ENCODE data around the gene SPATA3.

The SPATA3 gene

DNA sequence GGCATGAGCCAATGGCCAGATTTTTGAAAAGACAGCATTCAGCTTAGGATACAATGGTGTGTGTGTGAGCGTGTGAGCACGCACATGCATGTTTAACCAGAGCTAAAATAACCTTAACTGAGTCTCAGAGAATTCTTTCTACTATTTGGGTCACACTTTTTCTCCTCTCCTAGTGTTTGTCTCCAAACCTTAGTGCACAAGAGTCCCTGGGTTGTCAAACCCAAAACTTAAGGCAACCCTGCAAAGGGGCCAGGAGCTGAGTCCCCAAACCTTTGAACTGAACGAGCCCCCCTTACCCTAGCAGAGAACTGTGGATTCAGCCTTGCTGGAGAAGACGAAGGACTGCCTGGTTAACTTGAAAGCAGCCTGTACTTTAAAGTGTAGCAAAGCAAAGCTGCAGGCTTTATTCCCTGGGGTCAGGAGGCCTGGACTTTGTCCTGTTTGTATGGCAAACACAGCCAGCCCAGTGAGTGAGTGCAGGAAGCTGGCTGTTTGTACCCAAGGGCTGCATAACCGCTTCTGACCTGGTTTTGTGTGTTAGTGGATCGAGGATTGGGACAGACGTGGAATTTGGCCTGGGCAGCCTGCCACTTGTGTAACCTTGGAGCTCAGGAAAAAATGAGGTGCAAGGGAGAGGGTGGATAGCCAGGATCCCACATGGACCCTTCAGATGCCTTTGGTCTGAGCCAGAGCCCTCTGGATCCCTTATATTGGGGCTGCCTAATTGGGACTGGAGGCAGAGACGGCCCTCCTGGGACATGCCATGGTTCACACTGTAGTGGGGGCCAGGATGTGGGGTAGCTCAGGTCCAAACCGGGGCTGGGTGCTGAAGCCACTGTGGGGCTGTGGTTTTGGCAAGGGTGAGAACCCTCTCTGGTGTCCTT lies 54.3 kb downstream of the SPATA3 start:
- no peaks in the 10 kb centered on the region for H3K36me3 ChIP-seq (ENCODE audit: control insufficient read depth, insufficient read depth, low read length)
- no peak overlapping the region for H3K4me3 ChIP-seq (ENCODE audit: low read depth, low read length)
- H2AFZ ChIP-seq = no peak overlapping the region
- H3K4me1 ChIP-seq = peaks cover 4% of the 10 kb centered on the region
- TF ChIP-seq, protein P1, sequence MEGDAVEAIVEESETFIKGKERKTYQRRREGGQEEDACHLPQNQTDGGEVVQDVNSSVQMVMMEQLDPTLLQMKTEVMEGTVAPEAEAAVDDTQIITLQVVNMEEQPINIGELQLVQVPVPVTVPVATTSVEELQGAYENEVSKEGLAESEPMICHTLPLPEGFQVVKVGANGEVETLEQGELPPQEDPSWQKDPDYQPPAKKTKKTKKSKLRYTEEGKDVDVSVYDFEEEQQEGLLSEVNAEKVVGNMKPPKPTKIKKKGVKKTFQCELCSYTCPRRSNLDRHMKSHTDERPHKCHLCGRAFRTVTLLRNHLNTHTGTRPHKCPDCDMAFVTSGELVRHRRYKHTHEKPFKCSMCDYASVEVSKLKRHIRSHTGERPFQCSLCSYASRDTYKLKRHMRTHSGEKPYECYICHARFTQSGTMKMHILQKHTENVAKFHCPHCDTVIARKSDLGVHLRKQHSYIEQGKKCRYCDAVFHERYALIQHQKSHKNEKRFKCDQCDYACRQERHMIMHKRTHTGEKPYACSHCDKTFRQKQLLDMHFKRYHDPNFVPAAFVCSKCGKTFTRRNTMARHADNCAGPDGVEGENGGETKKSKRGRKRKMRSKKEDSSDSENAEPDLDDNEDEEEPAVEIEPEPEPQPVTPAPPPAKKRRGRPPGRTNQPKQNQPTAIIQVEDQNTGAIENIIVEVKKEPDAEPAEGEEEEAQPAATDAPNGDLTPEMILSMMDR (IDR thresholded peaks at IDR 0.05) = no peak
- H3K9ac ChIP-seq = no peak overlapping the region
- H3K79me2 ChIP-seq = no peaks in the 10 kb centered on the region
- H3K27ac ChIP-seq = no peak overlapping the region
- no peaks in the 10 kb centered on the region for H3K9me3 ChIP-seq (ENCODE audit: control insufficient read depth, low read length)
- no peaks in the 10 kb centered on the region for H3K27me3 ChIP-seq (ENCODE audit: control insufficient read depth, insufficient read depth, low read length)
- no peak overlapping the region for H3K4me2 ChIP-seq (ENCODE audit: low read length)

DNA sequence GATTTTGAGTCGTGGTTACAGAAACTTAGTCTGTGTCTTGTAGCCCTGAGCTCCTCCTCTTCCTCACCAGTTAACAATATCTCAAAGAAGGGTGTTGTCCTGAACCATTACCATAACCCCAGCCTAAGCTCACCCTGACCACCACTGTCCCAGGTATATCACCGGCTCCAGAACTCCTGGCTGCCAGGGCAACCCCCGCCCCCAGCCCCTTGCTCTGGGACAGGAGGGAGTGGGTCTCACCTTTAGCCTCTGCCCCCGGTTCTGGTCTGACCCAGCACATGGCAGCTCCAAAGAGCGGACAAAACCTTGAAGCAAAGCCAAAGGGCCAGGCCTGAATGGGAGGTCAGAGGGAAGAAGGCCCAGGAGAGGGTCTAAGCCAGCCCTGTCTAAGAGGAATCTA lies 55.2 kb downstream of the SPATA3 start:
- H3K79me2 ChIP-seq = no peaks in the 10 kb centered on the region
- H3K4me2 ChIP-seq (ENCODE audit: low read length) = no peak overlapping the region
- H3K9me3 ChIP-seq (ENCODE audit: control insufficient read depth, low read length) = no peaks in the 10 kb centered on the region
- H2AFZ ChIP-seq = no peak overlapping the region
- H3K9ac ChIP-seq = no peak overlapping the region
- TF ChIP-seq, protein P1 (IDR thresholded peaks at IDR 0.05) = no peak
- H3K27ac ChIP-seq = no peak overlapping the region
- no peaks in the 10 kb centered on the region for H3K27me3 ChIP-seq (ENCODE audit: control insufficient read depth, insufficient read depth, low read length)
- no peak overlapping the region for H3K4me3 ChIP-seq (ENCODE audit: low read depth, low read length)
- no peaks in the 10 kb centered on the region for H3K36me3 ChIP-seq (ENCODE audit: control insufficient read depth, insufficient read depth, low read length)
- H3K4me1 ChIP-seq = peaks cover 4% of the 10 kb centered on the region

DNA sequence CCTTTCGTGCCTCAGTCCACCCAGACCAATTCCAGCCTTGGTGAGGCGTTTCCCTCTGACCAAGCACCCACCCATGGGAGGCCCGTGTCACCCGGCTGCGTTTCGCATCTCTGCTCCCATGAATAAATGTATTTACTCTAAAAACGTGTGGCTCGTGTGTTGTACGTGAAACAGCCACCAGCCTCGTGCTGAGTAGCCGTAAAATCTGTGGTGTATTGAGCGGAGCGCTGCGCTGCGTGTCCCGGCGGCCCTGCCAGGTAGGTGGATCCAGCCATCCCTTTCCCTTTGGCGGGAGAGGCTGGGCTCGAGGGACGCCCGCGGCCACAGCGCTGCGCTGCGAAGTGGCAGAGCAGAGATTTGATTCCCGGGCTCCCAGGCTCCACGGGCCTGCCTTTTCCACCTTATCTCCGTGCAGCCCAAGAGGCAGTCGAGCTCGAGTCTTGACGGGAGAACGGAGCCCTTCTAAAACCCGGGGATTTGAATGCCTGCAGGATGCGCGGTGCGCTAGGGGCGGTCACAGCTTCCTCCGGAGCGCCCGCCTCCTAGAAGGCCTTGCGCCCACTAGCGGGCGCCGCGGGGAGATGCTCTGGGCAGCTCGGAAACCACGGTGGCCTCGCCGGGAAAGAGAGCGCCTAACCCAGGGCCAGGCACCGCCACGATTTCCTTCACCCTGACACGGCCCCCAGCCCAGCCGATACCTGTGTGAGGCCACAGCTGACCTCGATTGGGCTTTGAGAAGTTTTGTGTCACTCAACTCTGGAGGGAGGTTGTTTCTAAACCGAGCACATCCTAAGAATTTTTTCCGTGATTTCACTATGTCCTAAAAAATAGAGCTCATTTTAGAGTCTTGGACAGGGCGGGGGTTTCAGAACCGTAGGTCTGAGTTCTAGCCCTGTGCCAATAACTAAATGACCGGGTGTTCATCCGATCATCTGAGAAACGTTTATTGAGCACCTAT lies 56.9 kb downstream of the SPATA3 start:
- Histone ChIP-seq H3K4me1 (peaks cover 5% of the 10 kb centered on the region), H3K27ac (peak overlapping the region; percentile 58)
- TF ChIP-seq, protein P1 (IDR thresholded peaks at IDR 0.05) = peak; percentile 89

DNA sequence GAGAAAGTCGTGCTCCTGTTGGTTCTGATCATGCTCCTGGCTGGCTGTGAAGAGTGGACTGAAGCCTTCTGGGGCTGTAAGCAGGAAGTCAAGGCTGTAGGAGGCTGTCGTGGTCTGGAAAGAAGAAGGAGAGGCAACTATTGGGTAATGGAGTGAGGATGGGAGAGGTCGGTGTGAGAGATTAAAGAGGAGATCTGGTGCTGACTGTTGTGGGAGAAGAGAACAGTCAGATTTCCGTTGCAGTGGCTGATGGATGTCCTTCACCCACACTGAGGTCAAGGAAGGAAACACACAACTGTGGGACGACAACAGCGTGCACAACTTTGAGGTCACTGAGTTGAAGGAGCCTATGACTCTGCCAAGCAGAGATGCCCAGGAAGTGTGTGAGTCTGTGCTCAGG lies 57.9 kb downstream of the SPATA3 start:
- Histone ChIP-seq H3K9me3 (ENCODE audit: control insufficient read depth, low read length) (no peaks in the 10 kb centered on the region), H3K4me3 (ENCODE audit: low read depth, low read length) (no peak overlapping the region), H3K27me3 (ENCODE audit: control insufficient read depth, insufficient read depth, low read length) (no peaks in the 10 kb centered on the region), H3K4me1 (peaks cover 16% of the 10 kb centered on the region), H3K4me2 (ENCODE audit: low read length) (no peak overlapping the region), H2AFZ (no peak overlapping the region), H3K79me2 (peaks cover 20% of the 10 kb centered on the region), H3K36me3 (ENCODE audit: control insufficient read depth, insufficient read depth, low read length) (no peaks in the 10 kb centered on the region), H3K27ac (no peak overlapping the region), H3K9ac (no peak overlapping the region)
- TF ChIP-seq, protein P1 (IDR thresholded peaks at IDR 0.05) = no peak

More for the DNA sequence above, 56.9 kb downstream of the SPATA3 start:
- H3K36me3 ChIP-seq (ENCODE audit: control insufficient read depth, insufficient read depth, low read length) = no peaks in the 10 kb centered on the region
- H3K4me3 ChIP-seq (ENCODE audit: low read depth, low read length) = peak overlapping the region; percentile 65
- no peaks in the 10 kb centered on the region for H3K9me3 ChIP-seq (ENCODE audit: control insufficient read depth, low read length)
- H3K27me3 ChIP-seq (ENCODE audit: control insufficient read depth, insufficient read depth, low read length) = no peaks in the 10 kb centered on the region
- peaks cover 9% of the 10 kb centered on the region for H3K79me2 ChIP-seq
- peak overlapping the region; percentile 99 for H3K4me2 ChIP-seq (ENCODE audit: low read length)
- H3K9ac ChIP-seq = no peak overlapping the region
- H2AFZ ChIP-seq = peak overlapping the region; percentile 99

All from parathyroid adenoma (tissue), 2 donors.